HG02798 (cell line): ENCODE data around the gene IL34.

Experiments used
- ATAC-seq: cut with Tn5 transposase; IDR thresholded peaks from one replicate; pipeline ENCODE4 v1.9.1; 2021; ENCODE audit warnings: mild to moderate bottlenecking; ENCODE audit not compliant: unreplicated experiment, poor library complexity

The IL34 gene

GRCh38 chr16:70698901-70699300, 52.5 kb downstream of the IL34 start:
- ATAC-seq: no peak

- no peak for ATAC-seq
Measured at GRCh38 chr16:70699696-70700095, 53.3 kb downstream of the IL34 start.

- ATAC-seq: no peak
Measured at GRCh38 chr16:70700101-70701020, 54.0 kb downstream of the IL34 start.

DNA sequence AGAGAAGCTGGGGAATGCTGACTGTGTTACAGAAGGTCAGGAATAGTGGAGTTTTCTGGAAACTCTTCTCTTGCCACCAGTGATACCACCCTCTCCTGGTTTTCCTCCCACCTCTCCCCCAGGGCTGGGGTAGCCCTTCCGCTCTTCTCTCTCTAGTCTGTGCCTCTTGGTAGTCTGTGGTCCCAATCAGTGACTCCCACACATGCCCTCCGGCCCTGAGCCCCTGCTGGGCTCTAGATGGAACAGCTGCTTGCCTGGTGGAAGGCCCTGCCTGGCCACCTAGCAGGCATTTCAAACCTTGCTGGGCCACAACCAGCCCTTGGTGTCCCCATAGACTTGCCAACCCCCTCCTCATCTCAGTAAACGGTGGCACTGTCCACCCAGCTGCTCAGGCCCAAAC, 54.7 kb downstream of the IL34 start:
- ATAC-seq: no peak

- no peak for ATAC-seq
Measured at GRCh38 chr16:70701596-70701995, 55.2 kb downstream of the IL34 start.

DNA sequence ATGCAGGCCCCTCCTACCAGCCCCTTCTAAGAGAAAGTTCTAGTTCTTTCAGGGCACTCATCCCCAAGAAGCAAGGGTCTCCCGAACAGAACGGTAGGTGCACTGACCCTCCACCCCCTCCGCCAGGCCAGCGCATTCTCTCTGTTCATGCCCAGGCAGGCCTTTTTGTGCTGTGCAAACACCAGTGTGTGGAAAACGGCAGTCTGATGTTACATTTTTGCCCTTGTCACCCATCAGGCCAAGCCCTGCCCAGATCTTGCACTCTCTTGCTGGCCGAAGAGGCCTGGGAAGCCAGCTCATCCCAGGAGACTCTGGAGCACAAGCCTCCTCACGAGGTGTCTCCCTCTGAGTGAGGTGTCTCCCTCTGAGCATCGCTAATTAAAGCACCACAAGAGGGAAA, 55.6 kb downstream of the IL34 start:
- ATAC-seq: no peak

- ATAC-seq: no peak
Measured at GRCh38 chr16:70702624-70703023, 56.3 kb downstream of the IL34 start.

- no peak for ATAC-seq
Measured at GRCh38 chr16:70703041-70703834, 56.9 kb downstream of the IL34 start.

DNA sequence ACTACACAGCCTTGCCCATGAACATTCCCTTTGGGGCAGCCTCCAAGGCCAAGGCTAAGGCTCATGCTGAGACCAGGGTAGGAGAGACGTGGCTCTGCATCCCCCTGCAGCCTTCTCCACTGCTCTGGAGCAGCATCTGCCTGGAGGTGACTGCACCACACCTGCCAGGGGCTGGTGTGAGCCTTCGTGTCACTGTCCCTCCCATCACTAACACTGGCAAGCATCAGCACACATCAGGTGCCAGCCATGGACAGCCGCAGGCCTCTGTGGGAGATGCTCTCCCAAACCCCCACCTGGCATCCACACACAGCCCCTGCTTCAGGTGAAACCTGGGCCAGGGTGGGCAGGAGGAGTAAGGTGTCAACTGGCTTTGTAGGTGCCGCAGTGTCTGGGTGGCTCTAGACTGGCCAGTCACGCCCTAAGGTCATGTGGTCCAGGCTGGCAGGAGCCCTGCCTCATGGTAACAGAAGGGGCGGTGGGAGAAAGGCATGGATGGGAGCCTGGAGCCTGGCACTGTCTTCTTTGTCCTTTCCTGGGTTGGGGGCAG, 57.5 kb downstream of the IL34 start:
- ATAC-seq: no peak

- no peak for ATAC-seq
Measured at GRCh38 chr16:70704586-70704985, 58.2 kb downstream of the IL34 start.

DNA sequence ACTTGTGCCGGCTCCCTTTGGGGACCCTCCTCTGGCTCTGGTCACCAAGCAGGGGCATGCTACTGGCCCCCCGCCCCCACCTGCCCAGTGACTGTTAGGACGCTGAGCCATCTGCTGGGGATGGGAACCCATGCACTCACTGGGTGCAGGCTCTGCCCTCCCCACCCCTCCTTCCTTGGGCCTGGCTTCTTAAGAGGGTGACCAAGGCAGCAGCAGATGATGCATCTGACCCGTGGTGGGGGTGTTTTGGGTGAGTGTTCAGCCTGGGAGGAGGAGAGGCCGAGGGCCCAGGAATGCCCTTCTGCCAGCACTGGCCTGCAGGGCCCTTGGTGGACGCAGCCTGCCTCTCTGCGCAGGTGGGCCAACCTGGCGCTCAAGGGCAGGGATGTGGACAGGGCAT, 58.7 kb downstream of the IL34 start:
- no peak for ATAC-seq

GRCh38 chr16:70706948-70707465, 60.6 kb downstream of the IL34 start:
- no peak for ATAC-seq

DNA sequence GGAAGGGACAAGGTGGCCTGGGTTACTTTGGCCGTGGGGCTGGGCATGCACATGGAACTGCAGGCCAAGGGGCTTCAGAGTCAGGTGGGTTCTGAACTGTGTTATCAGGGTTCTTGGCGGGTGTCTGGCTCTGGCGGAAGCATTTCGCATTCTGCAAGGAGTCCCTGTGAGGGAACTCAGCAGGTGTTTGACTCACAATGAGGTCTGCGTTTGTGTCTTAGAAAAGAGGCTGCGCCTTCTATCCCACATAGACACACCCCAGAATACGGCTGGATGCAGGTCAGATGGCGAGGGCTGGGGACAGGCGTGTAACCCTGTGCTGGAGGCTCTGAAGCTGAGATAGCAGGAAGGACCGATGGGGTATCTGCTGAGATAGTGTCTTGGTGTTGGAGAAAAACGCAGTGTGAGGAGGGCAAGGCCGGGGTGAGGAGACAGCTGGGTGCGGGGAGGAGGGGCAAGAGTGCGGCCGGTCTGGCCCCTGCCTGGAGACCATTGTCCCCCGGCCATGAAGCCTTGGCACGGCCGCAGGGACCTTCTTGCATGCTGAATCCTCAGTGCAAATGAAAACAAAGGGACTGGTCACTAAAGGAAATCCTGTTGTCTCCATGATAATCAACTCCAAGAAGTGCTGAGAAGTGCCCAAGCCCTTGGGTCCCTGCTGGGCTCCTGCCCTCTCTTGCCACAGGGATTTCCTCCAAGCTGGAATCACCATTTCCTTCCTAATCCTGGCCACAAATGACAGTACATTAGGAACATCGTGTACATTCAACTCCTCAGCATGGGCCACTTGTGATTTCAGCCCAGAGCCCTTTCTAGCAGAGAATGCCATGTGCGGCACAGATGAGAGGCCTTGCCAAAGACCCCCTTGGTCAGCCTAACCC, 62.2 kb downstream of the IL34 start:
- no peak for ATAC-seq

- ATAC-seq: no peak
Measured at GRCh38 chr16:70709457-70709856, 63.1 kb downstream of the IL34 start.

DNA sequence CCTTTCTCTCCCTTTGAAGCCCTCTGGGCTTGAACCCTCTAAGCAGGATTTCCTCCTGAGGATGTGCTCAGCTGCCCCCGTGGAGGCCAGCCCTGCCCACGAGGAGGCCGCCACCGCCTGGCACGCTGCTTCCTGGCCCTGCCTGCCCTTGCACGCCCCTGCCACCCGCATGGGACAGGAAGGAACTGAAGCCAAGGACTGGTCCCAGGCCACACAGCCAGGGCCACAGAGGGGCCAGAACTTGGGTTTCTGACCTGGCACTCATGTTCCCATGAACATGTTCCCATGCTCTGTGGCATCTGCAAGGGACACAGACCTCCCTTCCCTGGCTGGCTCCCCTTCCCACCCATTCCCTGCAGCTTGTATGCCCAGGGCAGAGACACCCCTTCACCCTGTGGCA, 63.6 kb downstream of the IL34 start:
- ATAC-seq: no peak
